SU-DHL-6 (cell line): Measurements from ENCODE around the gene PCYT2.
A peak's percentile ranks its signal among the peaks of the same experiment; 100 is the strongest.

ENCODE experiments used
- H2AFZ ChIP-seq: fragments of 200-600 bp; sonication (generic); 2 replicates; pipeline ENCODE4 v1.6.1; 2014; ENCODE audit warnings: low read depth, mild to moderate bottlenecking, moderate library complexity, mixed read lengths, antibody characterized with exemption, low read length; ENCODE audit not compliant: severe bottlenecking
- H3F3A ChIP-seq: fragments of 200-600 bp; shearing (Covaris generic); 2 replicates; pipeline ENCODE4 v1.6.0; 2016; ENCODE audit warnings: antibody characterized with exemption, mild to moderate bottlenecking; ENCODE audit not compliant: insufficient read depth
- H3K27ac ChIP-seq: fragments of 200-600 bp; sonication (generic); 2 replicates; pipeline ENCODE4 v1.5.1; 2016; ENCODE audit warnings: low read depth, mild to moderate bottlenecking, low read length, moderate library complexity, mixed read lengths
- H3K27me3 ChIP-seq: fragments of 200-600 bp; sonication (generic), shearing (Covaris generic); 2 replicates; pipeline ENCODE4 v1.6.0; 2014; ENCODE audit warnings: mild to moderate bottlenecking, low read length
- H3K36me3 ChIP-seq: fragments of 200-600 bp; sonication (generic); 2 replicates; pipeline ENCODE4 v1.6.1; 2014; ENCODE audit warnings: mild to moderate bottlenecking, low read length, mixed read lengths
- H3K4me2 ChIP-seq: fragments of 300-600, 200-600 bp; shearing (Covaris generic), sonication (generic); 2 replicates; pipeline ENCODE4 v1.6.0; 2014; ENCODE audit warnings: low read length, low read depth, mild to moderate bottlenecking; ENCODE audit not compliant: poor library complexity, severe bottlenecking
- H3K4me3 ChIP-seq: fragments of 200-600 bp; sonication (generic); 2 replicates; pipeline ENCODE4 v1.5.1; 2014; ENCODE audit warnings: antibody characterized with exemption, low read length, mild to moderate bottlenecking, mixed read lengths; ENCODE audit not compliant: insufficient read depth, poor library complexity, severe bottlenecking
- H3K79me2 ChIP-seq: fragments of 200-600 bp; sonication (generic); 2 replicates; pipeline ENCODE4 v1.6.1; 2014; ENCODE audit warnings: mild to moderate bottlenecking, low read length, moderate library complexity; ENCODE audit not compliant: insufficient read depth
- H3K9ac ChIP-seq: fragments of 200-600 bp; sonication (generic); 2 replicates; pipeline ENCODE4 v1.7.0; 2014; ENCODE audit warnings: mild to moderate bottlenecking, low read length
- H3K9me2 ChIP-seq: fragments of 200-600 bp; sonication (generic); replicated peaks from 2 replicates; pipeline ENCODE4 v1.6.1; 2014; ENCODE audit warnings: low read length; ENCODE audit not compliant: insufficient read depth
- H3K9me3 ChIP-seq: fragments of 200-600 bp; sonication (generic); 2 replicates; pipeline ENCODE4 v1.6.1; 2014; ENCODE audit warnings: low read length, mixed read lengths; ENCODE audit not compliant: insufficient read depth
- H4K20me1 ChIP-seq: fragments of 200-600 bp; sonication (generic); 2 replicates; pipeline ENCODE4 v1.6.1; 2014; ENCODE audit warnings: low read depth, mild to moderate bottlenecking, antibody characterized with exemption, low read length, moderate library complexity, mixed read lengths
- CTCF ChIP-seq: fragments of 200-600 bp; sonication (generic); IDR thresholded peaks from one replicate; pipeline ENCODE4 v1.5.1; 2017; ENCODE audit warnings: antibody characterized with exemption, mild to moderate bottlenecking, low read length, moderate library complexity; ENCODE audit not compliant: insufficient read depth, poor library complexity, severe bottlenecking
- EZH2phosphoT487 ChIP-seq: fragments of 200-600 bp; sonication (generic), shearing (Covaris generic); conservative IDR thresholded peaks from 2 replicates; pipeline ENCODE4 v1.6.1; 2018; ENCODE audit warnings: mild to moderate bottlenecking, antibody characterized with exemption, low read length, moderate library complexity, mixed read lengths

Gene PCYT2

GRCh38 chr17:81906476-81907218 is 4.6 kb downstream of the PCYT2 start:
- H4K20me1 ChIP-seq = no peaks in the 10 kb centered on the region
- no peak overlapping the region for H3K4me3 ChIP-seq
- H3K27ac ChIP-seq = no peak overlapping the region
- no peak for TF ChIP-seq EZH2phosphoT487
- peak; percentile 16 for TF ChIP-seq CTCF
- H3K9me3 ChIP-seq = no peaks in the 10 kb centered on the region
- no peak overlapping the region for H2AFZ ChIP-seq
- no peak overlapping the region for H3K4me2 ChIP-seq
- H3K27me3 ChIP-seq = no peaks in the 10 kb centered on the region
- no peak overlapping the region for H3K9ac ChIP-seq
- no peaks in the 10 kb centered on the region for H3K9me2 ChIP-seq
- no peaks in the 10 kb centered on the region for H3K36me3 ChIP-seq
- H3F3A ChIP-seq = peaks cover under 1% of the 10 kb centered on the region; the same call in 1 of the 2 replicates
- H3K79me2 ChIP-seq = peaks cover 4% of the 10 kb centered on the region; the same call in 1 of the 2 replicates

- H3K9me3 ChIP-seq = no peaks in the 10 kb centered on the region
- no peak overlapping the region for H3K4me3 ChIP-seq
- H3K9me2 ChIP-seq = no peaks in the 10 kb centered on the region
- no peaks in the 10 kb centered on the region for H4K20me1 ChIP-seq
- H3K79me2 ChIP-seq = peaks cover 4% of the 10 kb centered on the region; the same call in 1 of the 2 replicates
- H3K9ac ChIP-seq = no peak overlapping the region
- no peak overlapping the region for H3K4me2 ChIP-seq
- H3K36me3 ChIP-seq = no peaks in the 10 kb centered on the region
- no peak for TF ChIP-seq CTCF
- no peak for TF ChIP-seq EZH2phosphoT487
- H3K27me3 ChIP-seq = no peaks in the 10 kb centered on the region
- no peak overlapping the region for H2AFZ ChIP-seq
- H3F3A ChIP-seq = no peaks in the 10 kb centered on the region
- H3K27ac ChIP-seq = no peak overlapping the region
Observed at GRCh38 chr17:81905993-81906392, 5.2 kb downstream of the PCYT2 start.

GRCh38 chr17:81905424-81905875 is 5.7 kb downstream of the PCYT2 start:
- no peak overlapping the region for H3K9ac ChIP-seq
- H3K4me2 ChIP-seq = no peak overlapping the region
- H4K20me1 ChIP-seq = no peaks in the 10 kb centered on the region

More at GRCh38 chr17:81905424-81905875, 5.7 kb downstream of the PCYT2 start:
- TF ChIP-seq EZH2phosphoT487 = no peak
- TF ChIP-seq CTCF = no peak
- no peaks in the 10 kb centered on the region for H3K9me2 ChIP-seq
- no peak overlapping the region for H3K4me3 ChIP-seq
- no peak overlapping the region for H2AFZ ChIP-seq
- no peaks in the 10 kb centered on the region for H3K36me3 ChIP-seq
- no peaks in the 10 kb centered on the region for H3K79me2 ChIP-seq
- no peaks in the 10 kb centered on the region for H3F3A ChIP-seq
- no peaks in the 10 kb centered on the region for H3K9me3 ChIP-seq
- no peaks in the 10 kb centered on the region for H3K27me3 ChIP-seq
- no peak overlapping the region for H3K27ac ChIP-seq
